ENCODE measurements around the gene DDX5.
"Not testable (repeated sequence)": the region's sequence is repeated elsewhere in the genome, so short reads cannot be mapped to it uniquely, and the experiment has no call there.

DNA sequence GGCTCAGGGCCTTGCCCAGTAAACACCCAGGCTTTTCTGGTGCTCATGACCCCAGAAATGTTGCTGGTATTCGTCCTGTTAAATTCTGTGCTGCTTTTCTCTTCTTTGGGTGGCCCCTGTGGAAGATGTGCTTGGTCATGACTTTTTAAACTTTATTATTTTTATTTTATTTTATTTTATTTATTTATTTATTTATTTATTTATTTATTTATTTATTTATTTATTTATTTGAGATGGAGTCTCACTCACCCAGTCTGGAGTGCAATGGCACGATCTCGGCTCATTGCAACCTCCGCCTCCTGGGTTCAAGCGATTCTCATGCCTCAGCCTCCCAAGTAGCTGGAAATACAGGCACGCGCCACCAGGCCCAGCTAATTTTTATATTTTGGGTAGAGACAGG, 46.3 kb downstream of the DDX5 start:
- TF ChIP-seq POLR2A (IDR thresholded peaks at IDR 0.05) = not testable (repeated sequence)
- TF ChIP-seq, protein P1, sequence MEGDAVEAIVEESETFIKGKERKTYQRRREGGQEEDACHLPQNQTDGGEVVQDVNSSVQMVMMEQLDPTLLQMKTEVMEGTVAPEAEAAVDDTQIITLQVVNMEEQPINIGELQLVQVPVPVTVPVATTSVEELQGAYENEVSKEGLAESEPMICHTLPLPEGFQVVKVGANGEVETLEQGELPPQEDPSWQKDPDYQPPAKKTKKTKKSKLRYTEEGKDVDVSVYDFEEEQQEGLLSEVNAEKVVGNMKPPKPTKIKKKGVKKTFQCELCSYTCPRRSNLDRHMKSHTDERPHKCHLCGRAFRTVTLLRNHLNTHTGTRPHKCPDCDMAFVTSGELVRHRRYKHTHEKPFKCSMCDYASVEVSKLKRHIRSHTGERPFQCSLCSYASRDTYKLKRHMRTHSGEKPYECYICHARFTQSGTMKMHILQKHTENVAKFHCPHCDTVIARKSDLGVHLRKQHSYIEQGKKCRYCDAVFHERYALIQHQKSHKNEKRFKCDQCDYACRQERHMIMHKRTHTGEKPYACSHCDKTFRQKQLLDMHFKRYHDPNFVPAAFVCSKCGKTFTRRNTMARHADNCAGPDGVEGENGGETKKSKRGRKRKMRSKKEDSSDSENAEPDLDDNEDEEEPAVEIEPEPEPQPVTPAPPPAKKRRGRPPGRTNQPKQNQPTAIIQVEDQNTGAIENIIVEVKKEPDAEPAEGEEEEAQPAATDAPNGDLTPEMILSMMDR (IDR thresholded peaks at IDR 0.05) = not testable (repeated sequence)
